ENCODE measurements around the gene ADIG. TPM values are rescaled to one million over a fixed set of nuclear protein-coding genes. Genes with fewer than 3 reads are reported as not detected.

Gene ADIG
- total and polyA plus RNA-seq, 2 experiments from 2014 or later = not detected

DNA sequence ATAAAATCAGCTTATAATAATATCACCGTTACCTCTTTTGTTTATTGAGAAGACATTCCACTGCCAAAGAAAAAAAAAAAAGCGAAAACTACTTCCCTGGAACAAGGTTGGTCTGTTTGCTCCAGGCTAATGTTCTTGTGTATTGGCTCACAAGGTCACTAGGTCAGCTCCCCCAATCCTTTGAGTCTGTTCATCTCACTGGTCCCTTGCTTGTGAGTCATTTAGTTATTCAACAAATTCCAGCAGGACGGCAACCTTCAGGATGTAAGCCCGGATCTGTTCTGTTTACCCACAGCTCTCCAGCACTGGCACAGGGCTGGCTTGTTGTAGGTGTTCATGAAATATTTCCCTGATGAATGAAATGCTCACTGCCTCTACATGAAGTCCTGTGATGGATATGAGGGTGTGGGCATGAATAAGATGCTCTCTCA, 23.9 kb downstream of the ADIG start:
- H3K4me3 ChIP-seq = no peak overlapping the region
- no peaks in the 10 kb centered on the region for H4K20me1 ChIP-seq (ENCODE audit: insufficient read depth)
- no peaks in the 10 kb centered on the region for H3F3A ChIP-seq (ENCODE audit: insufficient read depth)
- peaks cover 8% of the 10 kb centered on the region; the same call in 1 of the 2 replicates for H3K4me1 ChIP-seq (ENCODE audit: insufficient read depth)
- no peaks in the 10 kb centered on the region for H3K9me3 ChIP-seq (ENCODE audit: low read depth)
- no peak overlapping the region for H3K4me2 ChIP-seq (ENCODE audit: unreplicated experiment)
- H2AFZ ChIP-seq = no peak overlapping the region
- in situ Hi-C loops (cut with MboI) = no loop called here
- H3K36me3 ChIP-seq (ENCODE audit: low read depth) = no peaks in the 10 kb centered on the region
- 50 to 67% methylated on average over 4 of the region's 4 CpGs for WGBS, 2 experiments (ENCODE audit: low coverage in 1 of 2, low lambda C conversion rate in 2 of 2, missing lambda C conversion rate in 2 of 2)
- H3K79me2 ChIP-seq (ENCODE audit: insufficient read depth) = no peaks in the 10 kb centered on the region
- no peak overlapping the region for H3K9ac ChIP-seq
- no peaks in the 10 kb centered on the region for H3K9me2 ChIP-seq (ENCODE audit: insufficient read depth)
- peak; percentile 21 for DNase-seq
- H3K27me3 ChIP-seq (replicated peaks; ENCODE audit: insufficient read depth) = peaks cover 59% of the 10 kb centered on the region
- no peak overlapping the region for H3K27ac ChIP-seq
- no peak for TF ChIP-seq EZH2phosphoT487 (IDR thresholded peaks at IDR 0.05; ENCODE audit: insufficient read depth, low read depth)
- no peak for TF ChIP-seq EZH2 (IDR thresholded peaks at IDR 0.05; ENCODE audit: insufficient read depth, poor library complexity, severe bottlenecking)

DNA sequence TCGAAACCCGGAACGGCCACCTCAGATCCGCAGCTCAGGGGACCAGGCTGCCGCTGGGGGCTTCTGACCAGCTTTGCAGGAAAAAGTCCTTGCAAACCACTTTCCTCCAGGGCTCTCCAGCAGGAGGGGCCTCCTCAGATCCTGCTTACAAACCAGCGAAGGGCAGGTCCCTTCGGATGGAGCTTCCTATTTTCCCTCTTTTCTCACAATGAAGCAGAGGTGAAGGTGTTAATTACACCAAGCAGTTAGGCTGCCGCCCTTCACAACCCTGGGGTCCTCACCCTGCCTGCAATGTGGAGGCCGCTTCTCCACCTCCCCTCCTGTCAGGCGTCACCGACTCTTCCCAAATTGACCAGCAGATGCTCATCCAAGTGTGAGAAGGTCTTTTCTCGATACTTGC, 26.4 kb downstream of the ADIG start:
- Histone ChIP-seq H3K4me2 (ENCODE audit: unreplicated experiment) (no peak overlapping the region), H3K27ac (no peak overlapping the region), H3K79me2 (ENCODE audit: insufficient read depth) (no peaks in the 10 kb centered on the region), H4K20me1 (ENCODE audit: insufficient read depth) (no peaks in the 10 kb centered on the region), H3K36me3 (ENCODE audit: low read depth) (no peaks in the 10 kb centered on the region), H3K27me3 (replicated peaks; ENCODE audit: insufficient read depth) (peaks cover 38% of the 10 kb centered on the region), H3K9me2 (ENCODE audit: insufficient read depth) (no peaks in the 10 kb centered on the region), H2AFZ (no peak overlapping the region), H3F3A (ENCODE audit: insufficient read depth) (no peaks in the 10 kb centered on the region), H3K4me3 (no peak overlapping the region), H3K9ac (no peak overlapping the region), H3K9me3 (ENCODE audit: low read depth) (no peaks in the 10 kb centered on the region), H3K4me1 (ENCODE audit: insufficient read depth) (no peaks in the 10 kb centered on the region)
- in situ Hi-C loops (cut with MboI) = no loop called here
- no peak for TF ChIP-seq EZH2 (IDR thresholded peaks at IDR 0.05; ENCODE audit: insufficient read depth, poor library complexity, severe bottlenecking)
- TF ChIP-seq EZH2phosphoT487 (IDR thresholded peaks at IDR 0.05; ENCODE audit: insufficient read depth, low read depth) = no peak
- WGBS, 2 experiments (ENCODE audit: low coverage in 1 of 2, low lambda C conversion rate in 2 of 2, missing lambda C conversion rate in 2 of 2) = 35 to 47% methylated on average over 12 of the region's 12 CpGs
- no peak for DNase-seq

DNA sequence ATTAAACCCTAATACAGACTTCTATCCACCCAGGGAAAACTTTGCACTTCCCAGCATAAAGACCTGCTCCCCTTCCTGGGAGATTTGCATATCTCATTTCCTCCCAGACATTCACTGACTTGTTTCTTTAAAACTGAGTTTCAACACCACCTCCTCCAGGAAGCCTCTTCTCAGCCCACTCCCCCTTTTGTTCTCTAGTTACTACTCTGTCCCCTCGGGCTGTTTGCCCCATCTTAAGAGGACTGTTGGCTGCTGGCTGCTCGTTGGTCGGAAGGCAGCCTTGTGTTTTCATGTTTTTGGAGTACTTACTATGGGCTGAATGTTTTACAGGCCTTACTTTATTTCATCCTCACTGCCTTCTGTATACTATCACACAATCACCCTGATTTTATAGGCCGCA, 27.2 kb downstream of the ADIG start:
- no peak for DNase-seq
- no peak overlapping the region for H3K4me2 ChIP-seq (ENCODE audit: unreplicated experiment)
- H3K9me3 ChIP-seq (ENCODE audit: low read depth) = no peaks in the 10 kb centered on the region
- peaks cover 31% of the 10 kb centered on the region for H3K27me3 ChIP-seq (replicated peaks; ENCODE audit: insufficient read depth)
- no peaks in the 10 kb centered on the region for H4K20me1 ChIP-seq (ENCODE audit: insufficient read depth)
- no peak overlapping the region for H3K27ac ChIP-seq
- H3K4me3 ChIP-seq = no peak overlapping the region
- H3K79me2 ChIP-seq (ENCODE audit: insufficient read depth) = no peaks in the 10 kb centered on the region
- H3F3A ChIP-seq (ENCODE audit: insufficient read depth) = no peaks in the 10 kb centered on the region
- H2AFZ ChIP-seq = no peak overlapping the region
- no peaks in the 10 kb centered on the region for H3K36me3 ChIP-seq (ENCODE audit: low read depth)
- H3K9me2 ChIP-seq (ENCODE audit: insufficient read depth) = no peaks in the 10 kb centered on the region
- H3K4me1 ChIP-seq (ENCODE audit: insufficient read depth) = no peaks in the 10 kb centered on the region
- no peak overlapping the region for H3K9ac ChIP-seq
- 34 to 35% methylated on average over 4 of the region's 4 CpGs for WGBS, 2 experiments (ENCODE audit: low coverage in 1 of 2, low lambda C conversion rate in 2 of 2, missing lambda C conversion rate in 2 of 2)
- in situ Hi-C loops (cut with MboI) = no loop called here
- TF ChIP-seq EZH2 (IDR thresholded peaks at IDR 0.05; ENCODE audit: insufficient read depth, poor library complexity, severe bottlenecking) (no peak), EZH2phosphoT487 (IDR thresholded peaks at IDR 0.05; ENCODE audit: insufficient read depth, low read depth) (no peak)

DNA sequence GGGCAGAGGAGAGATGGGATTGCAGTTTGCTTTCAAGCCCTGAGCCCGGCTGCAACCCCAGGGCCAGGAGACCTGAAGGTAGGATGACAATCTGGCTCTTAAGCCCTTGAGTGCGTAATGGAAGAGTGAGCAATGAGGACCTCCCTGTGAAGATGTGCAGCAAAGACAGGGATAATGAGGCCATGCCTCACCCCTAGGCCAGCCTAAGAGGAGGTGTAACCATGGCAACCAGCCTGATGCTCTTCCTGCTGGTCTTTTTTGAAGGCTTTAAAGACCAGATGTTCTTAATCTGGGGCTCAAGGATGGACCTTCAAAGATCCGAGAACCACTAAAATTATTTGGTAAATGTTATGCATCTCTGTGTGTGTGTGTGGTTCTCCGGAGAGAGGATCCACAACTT, 28.8 kb downstream of the ADIG start:
- Histone ChIP-seq H3K9me3 (ENCODE audit: low read depth) (no peaks in the 10 kb centered on the region), H3K36me3 (ENCODE audit: low read depth) (no peaks in the 10 kb centered on the region), H3K9me2 (ENCODE audit: insufficient read depth) (no peaks in the 10 kb centered on the region), H2AFZ (no peak overlapping the region), H3K27ac (no peak overlapping the region), H4K20me1 (ENCODE audit: insufficient read depth) (no peaks in the 10 kb centered on the region), H3K4me3 (no peak overlapping the region), H3F3A (ENCODE audit: insufficient read depth) (no peaks in the 10 kb centered on the region), H3K4me2 (ENCODE audit: unreplicated experiment) (no peak overlapping the region), H3K79me2 (ENCODE audit: insufficient read depth) (no peaks in the 10 kb centered on the region), H3K27me3 (replicated peaks; ENCODE audit: insufficient read depth) (peaks cover 33% of the 10 kb centered on the region), H3K4me1 (ENCODE audit: insufficient read depth) (no peaks in the 10 kb centered on the region), H3K9ac (no peak overlapping the region)
- TF ChIP-seq EZH2 (IDR thresholded peaks at IDR 0.05; ENCODE audit: insufficient read depth, poor library complexity, severe bottlenecking) (no peak), EZH2phosphoT487 (IDR thresholded peaks at IDR 0.05; ENCODE audit: insufficient read depth, low read depth) (no peak)
- 22 to 27% methylated on average over 4 of the region's 4 CpGs for WGBS, 2 experiments (ENCODE audit: low coverage in 1 of 2, low lambda C conversion rate in 2 of 2, missing lambda C conversion rate in 2 of 2)
- peak; percentile 21 for DNase-seq
- in situ Hi-C loops (cut with MboI) = no loop called here

DNA sequence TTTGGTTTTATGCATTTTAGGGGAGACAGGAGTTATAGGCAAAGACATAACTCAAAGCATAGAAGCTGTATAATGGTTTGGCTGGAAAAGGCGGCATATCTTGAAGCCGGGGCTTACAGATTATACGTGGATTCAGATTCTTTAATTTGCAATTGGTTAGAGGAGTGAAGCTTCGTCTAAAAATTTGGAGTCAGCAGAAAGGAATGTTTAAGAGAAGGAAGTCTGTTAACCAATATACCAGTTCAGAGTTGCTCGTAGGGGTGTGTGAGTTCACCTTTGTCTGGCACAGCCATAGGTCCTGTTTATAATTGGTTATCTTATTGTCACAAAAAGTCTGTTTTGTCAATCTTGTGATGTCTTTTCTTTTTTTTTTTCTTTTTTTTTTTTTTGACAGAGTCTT, 29.5 kb downstream of the ADIG start:
- no peak overlapping the region for H3K4me2 ChIP-seq (ENCODE audit: unreplicated experiment)
- no peaks in the 10 kb centered on the region for H3K4me1 ChIP-seq (ENCODE audit: insufficient read depth)
- H3K79me2 ChIP-seq (ENCODE audit: insufficient read depth) = no peaks in the 10 kb centered on the region
- DNase-seq = peak; percentile 26
- peaks cover 29% of the 10 kb centered on the region for H3K27me3 ChIP-seq (replicated peaks; ENCODE audit: insufficient read depth)
- in situ Hi-C loops (cut with MboI) = no loop called here
- 54 to 62% methylated on average over 5 of the region's 5 CpGs for WGBS, 2 experiments (ENCODE audit: low coverage in 1 of 2, low lambda C conversion rate in 2 of 2, missing lambda C conversion rate in 2 of 2)
- H3F3A ChIP-seq (ENCODE audit: insufficient read depth) = no peaks in the 10 kb centered on the region
- H3K36me3 ChIP-seq (ENCODE audit: low read depth) = no peaks in the 10 kb centered on the region
- no peaks in the 10 kb centered on the region for H3K9me3 ChIP-seq (ENCODE audit: low read depth)
- H3K4me3 ChIP-seq = no peak overlapping the region
- H4K20me1 ChIP-seq (ENCODE audit: insufficient read depth) = no peaks in the 10 kb centered on the region
- H3K9me2 ChIP-seq (ENCODE audit: insufficient read depth) = no peaks in the 10 kb centered on the region
- TF ChIP-seq EZH2 (IDR thresholded peaks at IDR 0.05; ENCODE audit: insufficient read depth, poor library complexity, severe bottlenecking) = no peak
- TF ChIP-seq EZH2phosphoT487 (IDR thresholded peaks at IDR 0.05; ENCODE audit: insufficient read depth, low read depth) = no peak
- no peak overlapping the region for H3K9ac ChIP-seq
- no peak overlapping the region for H2AFZ ChIP-seq
- H3K27ac ChIP-seq = no peak overlapping the region
